OCI-LY3 (cell line): ENCODE results near the gene SLC37A2.

Source experiments
- CTCF ChIP-seq: fragments of 200-600, 300-600 bp; sonication (generic); IDR thresholded peaks from 2 replicates; pipeline ENCODE4 v1.5.1; 2014; ENCODE audit warnings: antibody characterized with exemption, low read length, low read depth
- EZH2phosphoT487 ChIP-seq: fragments of 200-600 bp; shearing (Covaris generic); IDR thresholded peaks from 2 replicates; pipeline ENCODE4 v1.6.1; 2018; ENCODE audit warnings: antibody characterized with exemption, mixed run types, low read depth

DNA sequence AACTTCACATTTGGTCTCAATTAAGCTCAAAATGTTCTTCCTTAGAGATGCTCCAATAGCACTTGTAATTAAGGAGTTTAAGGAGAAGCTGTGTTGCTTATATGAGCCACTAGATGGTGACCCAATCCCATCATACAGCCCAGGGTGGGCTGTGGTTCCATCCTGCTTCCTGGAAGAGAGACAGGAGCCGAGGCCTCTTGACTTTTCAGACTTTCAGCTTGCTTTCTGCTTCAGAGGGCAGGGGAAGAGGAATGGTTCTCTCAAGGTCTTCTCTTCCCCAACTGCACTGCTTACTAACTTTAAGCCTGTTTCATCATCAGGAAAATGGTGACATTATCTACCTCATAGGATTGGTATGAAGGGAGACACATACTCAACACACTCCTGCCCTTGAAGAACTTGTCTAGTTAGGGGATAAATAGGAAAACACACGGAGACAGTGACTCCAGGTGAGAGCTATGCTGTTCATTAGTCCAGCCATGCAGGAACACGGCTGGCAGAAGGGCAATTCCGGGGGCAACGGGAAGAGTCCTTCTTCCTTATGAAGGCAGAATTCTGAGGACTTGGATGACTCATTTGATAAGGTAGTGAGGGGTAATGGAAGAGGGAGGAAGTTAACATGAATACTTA lies 28.3 kb downstream of the SLC37A2 start:
- peak; percentile 72 for TF ChIP-seq CTCF
- no peak for TF ChIP-seq EZH2phosphoT487
